IPS DF 4.7 (cell line): ENCODE results near the gene ARPC4.

Source experiments
- DNase-seq: peaks from one replicate; pipeline ENCODE4 v3.0.0-alpha.2; 2013; ENCODE audit warnings: low spot score; ENCODE audit errors: extremely low read depth

The ARPC4 gene

DNA sequence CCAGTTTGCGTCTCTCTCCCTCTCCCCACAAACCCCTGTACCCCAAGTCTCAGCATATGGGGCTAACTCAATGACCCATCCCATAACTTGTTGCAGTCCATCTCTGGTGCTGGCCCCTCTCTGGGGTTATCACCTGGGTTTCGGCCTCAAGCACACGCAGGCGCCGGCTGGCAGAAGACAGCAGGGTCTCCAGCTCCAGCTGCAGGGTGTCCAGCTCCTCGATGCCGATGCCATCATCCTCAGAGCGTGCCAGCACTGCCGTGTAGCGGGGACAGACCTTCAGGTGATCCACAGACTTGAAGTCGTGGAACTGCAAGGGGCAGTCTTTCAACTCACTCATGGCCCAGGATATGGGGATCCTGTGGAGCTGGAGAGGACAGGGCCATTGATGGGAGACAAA, 1.8 kb upstream of the ARPC4 start:
- DNase-seq: no peak

DNA sequence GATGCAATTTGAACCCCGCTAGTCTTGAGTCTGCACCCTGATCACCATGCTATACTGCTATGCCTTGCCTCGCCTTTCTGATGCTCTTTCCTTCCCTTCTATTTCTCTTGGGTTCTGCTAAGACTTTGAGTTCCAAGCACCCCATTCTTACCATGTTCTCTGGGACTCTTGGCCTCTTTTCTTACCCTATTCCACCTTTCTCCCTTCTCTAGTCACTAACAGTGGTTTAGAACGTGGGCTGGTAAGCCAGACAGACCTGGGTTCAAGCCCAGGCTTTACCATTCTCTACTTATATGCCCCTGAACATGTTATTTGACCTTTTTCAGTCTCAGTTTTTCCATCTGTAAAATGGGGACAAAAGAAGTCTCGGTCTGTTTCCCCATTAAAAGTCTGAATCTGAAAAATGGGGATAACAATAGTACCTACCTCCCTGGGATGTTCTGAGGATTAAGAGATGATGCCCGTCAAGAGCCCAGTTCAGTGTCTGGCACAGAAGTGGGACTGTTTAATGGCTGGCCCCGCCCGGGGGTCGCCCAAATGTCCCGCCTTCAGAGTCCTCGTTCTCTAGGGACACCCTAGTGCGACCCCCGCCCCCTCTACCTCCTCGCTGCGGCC, 985 bp upstream of the ARPC4 start:
- no peak for DNase-seq

DNA sequence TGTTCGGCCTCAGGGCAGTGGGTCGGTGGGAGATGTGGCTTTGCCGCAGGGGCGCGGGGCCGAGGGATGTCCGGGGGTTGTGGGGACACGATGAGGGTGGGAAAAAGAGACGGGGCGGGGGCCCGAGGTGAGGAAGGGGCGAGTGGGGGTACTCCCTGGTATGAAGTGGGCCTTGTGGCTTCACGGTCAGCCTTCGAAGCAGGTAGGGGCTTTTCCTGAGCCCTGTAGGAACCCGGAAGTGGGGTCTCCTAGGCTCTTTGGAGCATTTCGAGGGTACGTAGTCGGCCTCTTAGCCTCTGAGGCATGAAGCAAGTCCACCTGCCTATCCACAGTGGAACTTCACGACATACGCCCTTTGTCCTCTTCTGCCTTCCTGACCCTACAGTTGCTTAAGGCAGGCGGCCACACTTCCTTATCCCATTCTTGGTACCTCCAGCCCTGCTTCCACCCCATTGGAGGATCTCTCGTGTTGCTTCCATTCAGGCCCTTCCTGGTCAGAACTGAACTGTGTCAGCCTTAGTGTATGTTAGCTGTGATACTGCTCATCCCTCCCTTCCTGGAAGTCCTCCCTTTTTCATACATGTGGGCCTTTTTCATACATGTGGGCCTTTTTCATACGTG, 389 bp downstream of the ARPC4 start:
- no peak for DNase-seq

DNA sequence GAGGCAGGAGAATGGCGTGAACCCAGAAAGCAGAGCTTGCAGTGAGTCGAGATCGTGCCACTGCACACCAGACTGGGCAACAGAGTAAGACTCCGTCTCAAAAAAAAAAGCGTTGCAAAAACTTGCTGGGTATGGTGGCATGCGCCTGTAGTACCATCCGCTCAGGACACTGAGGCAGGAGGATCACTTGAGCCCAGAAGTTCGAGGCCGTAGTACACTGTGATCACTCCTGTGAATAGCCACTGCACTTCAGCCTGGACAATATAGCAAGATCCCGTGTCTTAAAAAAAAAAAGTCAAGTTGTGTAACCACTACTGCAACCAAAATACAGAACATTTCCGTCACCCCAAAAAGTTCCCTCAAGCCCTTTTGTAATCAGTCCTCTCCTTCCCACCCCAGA, 1.5 kb downstream of the ARPC4 start:
- DNase-seq: no peak

DNA sequence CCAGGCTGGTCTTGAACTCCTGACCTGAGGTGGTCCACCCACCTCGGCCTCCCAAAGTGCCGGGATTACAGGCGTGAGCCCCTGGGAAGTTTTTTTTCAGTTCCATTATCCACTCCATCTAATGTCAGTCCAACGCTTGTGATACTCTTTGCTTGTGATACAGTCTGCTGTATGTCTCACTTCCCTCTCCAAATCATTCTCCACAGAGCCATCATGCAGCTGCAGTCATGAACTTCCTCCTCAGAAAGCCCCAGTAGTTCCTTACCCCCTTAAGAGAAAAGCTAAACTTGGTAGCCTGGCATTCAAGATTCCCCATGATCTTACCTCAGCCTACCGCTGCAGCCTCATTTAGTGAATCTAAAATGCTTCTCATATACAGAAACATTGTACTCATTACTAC, 2.3 kb downstream of the ARPC4 start:
- no peak for DNase-seq

DNA sequence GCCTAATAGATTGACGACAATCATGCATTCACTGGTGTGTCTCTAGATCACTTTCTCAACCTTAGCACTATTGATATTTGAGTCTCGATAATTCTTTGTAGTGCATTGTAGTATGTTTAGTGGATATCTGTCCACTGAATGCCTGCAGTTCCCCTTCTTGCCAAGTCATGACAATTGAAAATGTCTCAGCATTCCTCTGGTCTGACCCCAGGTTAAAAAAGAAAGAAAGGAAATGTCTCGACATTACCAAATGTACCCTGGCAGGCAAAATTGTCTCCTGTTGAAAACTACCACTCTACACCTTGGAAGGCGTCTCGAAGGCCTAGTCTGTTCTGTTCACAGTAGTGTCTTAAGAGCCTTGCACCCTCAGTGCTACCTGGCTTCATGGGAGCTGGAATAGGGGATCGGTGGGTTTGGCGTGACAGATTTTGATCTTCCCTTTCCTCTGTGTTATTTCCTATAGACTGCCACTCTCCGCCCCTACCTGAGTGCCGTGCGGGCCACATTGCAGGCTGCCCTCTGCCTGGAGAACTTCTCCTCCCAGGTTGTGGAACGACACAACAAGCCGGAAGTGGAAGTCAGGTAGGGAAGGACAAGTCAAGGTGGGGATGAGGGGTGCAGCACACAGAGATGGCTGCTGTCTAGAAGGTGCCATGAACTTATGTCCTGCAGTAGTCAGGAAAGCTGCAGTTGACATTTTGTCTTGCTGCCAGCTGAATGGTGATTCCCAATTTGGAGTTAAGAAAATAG, 4.5 kb downstream of the ARPC4 start:
- no peak for DNase-seq

DNA sequence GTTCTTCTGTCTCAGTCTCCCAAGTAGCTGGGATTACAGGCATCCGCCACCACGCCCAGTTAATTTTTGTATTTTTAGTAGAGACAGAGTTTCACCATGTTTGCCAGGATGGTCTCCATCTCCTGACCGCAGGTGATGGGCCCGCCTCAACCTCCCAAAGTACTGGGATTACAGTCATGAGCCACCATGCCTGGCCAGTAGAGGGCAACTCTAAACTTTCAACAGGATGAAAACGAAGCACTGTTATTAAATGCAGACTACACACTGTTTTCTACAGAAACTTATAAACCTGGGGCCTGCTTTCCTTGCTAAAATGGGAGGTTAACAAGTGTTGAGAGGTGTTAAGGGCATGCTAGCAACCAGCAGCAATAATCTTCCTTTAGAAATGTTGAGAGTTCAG, 7.6 kb downstream of the ARPC4 start:
- no peak for DNase-seq

DNA sequence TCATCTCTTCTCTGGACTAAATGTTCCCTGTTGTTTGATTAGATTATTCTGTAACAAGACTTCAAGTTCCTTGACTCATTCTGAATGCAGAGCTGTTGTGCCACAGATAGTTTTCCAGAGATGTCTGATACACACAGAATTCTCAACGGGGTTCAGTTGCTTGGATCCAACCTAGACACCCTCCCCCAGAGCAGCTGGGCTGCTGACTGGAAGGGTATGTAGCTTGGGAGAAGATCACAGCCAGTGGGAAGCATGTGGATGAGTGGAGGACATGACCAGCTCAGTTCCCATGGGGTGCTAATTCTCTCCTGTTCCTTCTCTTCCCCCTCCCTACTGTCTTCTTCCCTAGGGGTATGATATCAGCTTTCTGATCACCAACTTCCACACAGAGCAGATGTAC, 10.6 kb downstream of the ARPC4 start:
- DNase-seq: no peak

DNA sequence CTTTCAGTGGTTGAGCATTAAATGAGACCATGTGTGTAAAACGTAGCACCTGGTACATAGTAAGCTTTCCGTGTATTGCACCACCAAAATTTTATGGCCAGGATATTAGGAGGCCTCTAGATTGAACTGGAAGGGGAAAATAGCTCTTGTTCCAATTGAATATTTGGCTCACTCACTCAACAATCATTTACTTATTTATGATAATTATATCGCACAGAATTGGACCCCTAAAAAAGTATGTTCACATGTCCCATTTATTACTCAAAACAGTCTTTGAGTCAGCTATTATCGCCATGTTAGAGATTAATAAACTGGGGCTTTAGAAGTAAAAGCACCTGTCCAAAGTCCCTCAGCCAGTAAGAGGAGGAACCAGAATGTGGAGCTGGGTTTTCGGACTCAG, 12.1 kb downstream of the ARPC4 start:
- DNase-seq: no peak

DNA sequence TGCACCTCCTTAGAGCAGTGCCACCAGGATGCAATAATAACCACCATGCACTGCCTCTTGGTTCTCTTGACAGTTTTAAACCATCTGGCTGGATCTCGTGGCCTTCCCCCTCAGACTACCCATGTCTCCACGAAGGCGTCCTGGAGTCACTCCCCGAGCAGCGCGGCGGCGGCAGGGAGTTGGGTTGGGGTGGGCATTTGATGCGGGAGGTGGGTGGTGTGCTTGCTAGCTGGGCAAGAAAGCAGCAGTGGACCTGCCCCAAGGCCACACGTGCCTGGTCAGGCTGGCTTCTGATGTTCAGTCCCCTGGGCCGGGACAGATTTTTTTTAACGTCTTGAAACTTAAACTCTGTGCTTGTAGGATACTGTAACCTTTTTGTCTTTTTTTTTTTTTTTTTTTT, 13.3 kb downstream of the ARPC4 start:
- DNase-seq: no peak

DNA sequence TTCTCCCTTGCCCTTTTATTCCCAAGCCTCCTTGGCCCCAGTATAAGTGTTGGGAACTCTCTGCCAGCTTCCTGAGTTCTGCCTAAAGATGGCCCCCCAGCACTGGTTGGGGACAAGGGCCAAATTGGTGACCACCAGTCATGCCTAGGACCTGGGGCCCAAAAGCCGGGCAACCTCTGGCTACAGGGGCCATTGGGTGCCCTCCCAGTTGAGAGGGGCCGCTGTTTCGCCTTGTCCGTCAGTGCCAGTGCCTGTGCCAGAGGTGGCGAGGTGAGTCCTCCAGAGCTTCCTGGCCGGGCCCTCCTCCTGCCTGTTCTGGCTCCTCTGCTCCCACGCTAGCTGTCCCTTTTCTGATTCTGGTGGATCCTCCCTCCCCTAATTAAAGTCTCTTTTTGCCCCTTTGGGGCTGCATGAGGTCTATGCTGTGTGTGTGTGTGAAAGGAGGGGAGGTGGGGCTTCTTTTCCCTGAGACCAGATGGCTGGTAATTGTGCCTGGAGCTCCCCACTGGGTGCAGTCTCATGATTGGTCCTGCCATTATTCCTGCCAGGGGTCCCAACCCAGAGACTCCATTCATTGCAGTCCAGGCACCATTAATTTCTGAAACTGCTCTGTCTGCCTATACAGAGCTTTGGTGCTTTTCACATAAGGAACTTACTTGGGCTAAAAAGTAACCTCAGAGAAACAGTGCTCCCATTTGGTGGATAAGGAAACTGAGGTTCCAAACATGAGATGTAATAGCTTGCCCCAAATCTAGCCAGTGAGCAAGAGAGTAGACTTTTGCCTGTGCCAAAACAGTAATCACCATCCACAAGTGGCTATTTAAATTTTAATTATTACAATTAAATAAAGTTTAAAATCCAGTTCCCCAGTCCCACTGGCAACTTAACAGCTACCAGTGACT, 14.1 kb downstream of the ARPC4 start:
- no peak for DNase-seq

DNA sequence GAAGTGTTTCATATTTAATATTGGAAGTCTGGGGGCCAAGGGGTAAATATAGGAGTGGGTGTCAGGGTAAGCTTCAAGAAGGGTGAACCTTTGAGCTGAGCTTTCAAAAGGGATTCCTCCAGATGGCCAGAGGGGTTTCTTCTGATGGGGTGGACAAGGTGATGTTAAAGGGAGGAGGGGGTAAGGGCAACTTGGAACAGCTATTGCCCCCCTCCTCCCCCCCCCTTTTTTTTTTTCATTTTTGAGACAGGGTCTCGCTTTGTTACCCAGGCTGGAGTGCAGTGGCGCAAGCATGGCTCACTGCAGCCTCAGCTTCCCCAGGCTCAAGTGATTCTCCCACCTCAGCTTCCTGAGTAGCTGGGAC, 15.1 kb downstream of the ARPC4 start:
- no peak for DNase-seq

DNA sequence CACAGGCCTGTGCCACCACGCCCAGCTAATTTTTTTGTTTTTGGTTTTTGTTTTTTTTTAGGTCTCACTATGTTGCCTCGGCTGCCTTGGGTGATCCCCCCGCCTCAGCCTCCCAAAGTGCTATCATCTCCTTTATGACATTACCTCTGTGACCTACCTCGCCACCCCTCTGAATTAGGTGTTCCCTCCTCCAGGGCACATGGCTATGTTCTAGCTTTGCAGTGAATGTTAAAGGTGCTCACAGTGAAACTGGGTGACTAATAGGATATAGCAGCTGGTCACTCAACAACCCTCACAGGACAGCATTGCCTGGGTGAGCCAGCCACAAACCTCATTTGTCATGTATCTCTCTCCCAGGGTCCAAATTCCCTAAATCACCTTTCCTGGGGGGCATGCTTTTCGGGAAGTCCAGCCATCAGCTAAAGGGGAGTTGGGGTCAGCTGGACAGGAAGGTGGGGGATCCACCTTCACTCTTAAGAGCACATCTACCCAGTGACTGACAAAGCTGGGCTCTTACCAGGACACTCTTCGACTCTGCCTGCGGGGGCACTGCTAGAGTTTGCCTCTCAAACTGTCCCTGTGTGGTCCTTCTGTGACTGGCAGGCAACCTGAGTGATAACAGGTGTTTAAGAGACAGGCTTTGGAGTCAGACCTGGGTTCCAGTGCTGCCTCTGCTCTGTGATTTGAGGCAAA, 15.6 kb downstream of the ARPC4 start:
- DNase-seq: no peak

DNA sequence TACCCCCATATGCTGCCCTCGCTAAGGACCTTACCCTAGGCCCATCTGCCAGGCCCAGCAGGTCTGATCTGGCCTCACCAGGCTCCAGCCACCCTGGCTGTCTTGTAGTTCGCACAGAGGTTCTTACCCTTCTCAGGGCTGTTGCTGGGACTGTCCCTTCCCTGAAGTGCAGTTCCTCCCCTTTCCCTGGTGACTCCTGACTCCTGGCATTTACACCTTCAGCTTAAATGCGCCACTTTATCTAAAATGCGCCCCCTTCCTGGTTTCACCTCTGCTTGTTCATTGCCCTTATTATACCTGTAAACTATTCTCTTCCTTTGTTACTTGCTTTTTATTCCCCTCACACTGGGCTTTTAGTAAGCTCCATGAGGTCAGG, 16.3 kb downstream of the ARPC4 start:
- no peak for DNase-seq

DNA sequence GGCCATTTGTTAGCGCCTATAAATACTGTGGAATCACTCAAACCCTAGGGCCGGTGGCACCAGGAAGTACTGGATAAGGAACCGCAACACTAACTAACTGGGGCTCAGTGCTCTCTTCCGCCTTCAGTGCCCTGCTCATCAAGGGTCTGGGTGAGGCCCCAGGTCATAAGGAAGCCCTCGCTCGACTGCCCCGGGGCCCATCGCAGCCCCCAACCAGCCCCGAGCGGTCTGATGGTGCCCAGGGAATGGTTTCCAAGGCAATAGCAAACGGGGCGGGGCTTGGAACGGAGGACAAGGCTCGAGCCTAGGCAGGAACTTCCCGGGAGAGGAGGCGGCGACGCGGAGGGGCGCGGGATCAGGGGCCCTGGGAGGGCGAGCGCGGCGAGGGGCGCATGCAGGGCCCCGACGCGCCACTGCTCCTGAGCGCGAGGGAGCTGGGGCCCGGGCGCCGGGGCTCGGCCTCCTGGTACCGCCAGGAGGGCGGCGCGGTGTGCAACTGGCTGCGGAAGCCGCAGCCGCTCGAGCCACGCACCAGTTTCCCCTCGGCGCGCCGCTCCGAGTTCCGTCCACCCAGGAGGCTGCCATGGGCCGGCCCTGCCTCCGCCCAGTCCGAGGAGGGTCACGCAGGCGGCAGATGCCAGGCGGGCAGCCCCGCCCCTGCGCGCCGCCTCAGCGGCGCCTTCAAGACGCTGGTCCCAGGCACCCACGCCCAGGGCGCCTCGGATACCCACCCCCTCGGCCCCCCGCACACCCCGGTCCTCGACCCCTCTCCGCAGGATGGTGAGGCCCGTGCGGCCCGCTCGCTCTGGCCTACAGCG, 16.9 kb downstream of the ARPC4 start, which contains the start of gene TTLL3:
TSS of gene TTLL3 (plus strand) at position 648 of the 818 bp plus-strand sequence. CDS start 400 bp downstream, outside the sequence.
- DNase-seq: no peak

DNA sequence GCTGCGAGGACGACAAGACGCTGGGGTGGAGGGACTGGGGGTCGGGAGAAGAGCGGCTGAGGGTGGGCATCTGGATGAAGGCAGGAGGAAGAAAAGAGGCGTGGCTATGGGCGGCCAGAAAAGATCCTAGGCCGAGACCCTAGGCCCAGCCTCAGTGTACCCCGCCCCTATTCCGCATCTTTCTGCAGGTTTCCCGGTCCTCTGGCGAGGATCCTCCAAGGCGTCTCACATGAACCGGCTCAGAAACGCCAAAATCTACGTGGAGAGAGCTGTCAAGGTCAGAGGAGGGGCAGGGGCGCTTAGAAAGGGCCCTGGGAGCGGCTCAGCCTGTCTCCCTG, 17.5 kb downstream of the ARPC4 start:
- no peak for DNase-seq

DNA sequence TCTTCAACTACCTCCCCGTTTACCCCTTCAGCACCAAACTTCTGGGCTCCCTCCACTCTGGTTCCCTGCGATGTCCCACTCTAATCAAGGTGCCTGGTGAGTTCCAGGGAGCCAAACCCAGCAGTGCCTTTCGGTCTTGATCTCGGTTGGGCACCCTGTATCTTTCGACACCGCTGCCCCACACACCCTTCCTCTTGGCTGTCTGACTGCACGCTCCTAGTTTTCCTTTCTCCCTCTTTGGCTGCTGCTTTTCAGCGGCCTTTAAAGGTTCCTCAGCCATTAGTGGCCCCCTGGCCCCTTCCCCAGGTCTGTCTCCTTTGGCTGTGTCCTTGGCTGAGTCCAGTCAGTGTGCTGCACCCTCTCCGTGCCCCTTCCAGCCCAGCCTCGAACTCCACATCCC, 18.0 kb downstream of the ARPC4 start:
- DNase-seq: no peak

DNA sequence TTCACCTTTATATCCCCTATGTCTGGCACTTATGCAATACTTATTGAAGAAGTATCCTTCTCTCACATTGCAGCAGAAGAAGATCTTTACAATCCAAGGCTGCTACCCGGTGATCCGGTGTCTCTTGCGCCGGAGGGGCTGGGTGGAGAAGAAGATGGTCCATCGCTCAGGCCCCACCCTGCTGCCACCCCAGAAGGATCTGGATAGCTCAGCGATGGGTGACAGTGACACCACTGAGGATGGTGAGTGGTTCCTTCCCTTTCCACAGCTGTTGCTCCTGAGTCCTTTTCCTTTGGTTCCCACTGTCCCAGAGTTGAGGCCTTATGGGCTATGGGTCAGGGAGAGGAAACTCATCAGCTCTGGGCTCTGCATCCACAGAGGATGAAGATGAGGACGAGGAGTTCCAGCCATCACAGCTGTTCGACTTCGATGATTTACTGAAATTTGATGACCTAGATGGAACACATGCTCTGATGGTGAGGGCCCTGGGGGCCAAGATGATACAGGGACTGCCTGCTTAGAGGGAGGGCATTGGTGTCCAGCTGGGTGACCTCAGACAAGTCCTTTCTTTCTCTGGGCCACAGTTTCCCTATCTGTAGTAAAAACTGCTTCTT, 20.1 kb downstream of the ARPC4 start:
- DNase-seq: no peak

DNA sequence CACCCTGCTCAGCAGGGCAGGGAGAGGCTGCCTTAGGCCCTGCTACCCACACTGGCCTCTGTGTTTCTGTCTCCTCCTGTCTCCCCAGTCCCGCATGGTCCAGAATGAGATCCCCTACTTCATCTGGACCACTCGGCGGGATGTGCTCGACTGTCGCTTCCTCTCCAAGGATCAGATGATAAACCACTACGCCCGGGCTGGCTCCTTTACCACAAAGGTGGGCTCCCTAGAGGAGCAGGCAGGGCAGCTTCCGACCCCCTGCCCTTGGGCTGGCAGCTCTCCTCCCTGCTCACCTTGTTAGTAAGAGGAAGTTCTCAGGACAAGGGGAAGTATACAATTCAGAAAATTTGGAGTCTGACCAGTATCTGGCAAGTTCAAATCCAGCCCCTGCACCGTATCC, 23.1 kb downstream of the ARPC4 start:
- no peak for DNase-seq

DNA sequence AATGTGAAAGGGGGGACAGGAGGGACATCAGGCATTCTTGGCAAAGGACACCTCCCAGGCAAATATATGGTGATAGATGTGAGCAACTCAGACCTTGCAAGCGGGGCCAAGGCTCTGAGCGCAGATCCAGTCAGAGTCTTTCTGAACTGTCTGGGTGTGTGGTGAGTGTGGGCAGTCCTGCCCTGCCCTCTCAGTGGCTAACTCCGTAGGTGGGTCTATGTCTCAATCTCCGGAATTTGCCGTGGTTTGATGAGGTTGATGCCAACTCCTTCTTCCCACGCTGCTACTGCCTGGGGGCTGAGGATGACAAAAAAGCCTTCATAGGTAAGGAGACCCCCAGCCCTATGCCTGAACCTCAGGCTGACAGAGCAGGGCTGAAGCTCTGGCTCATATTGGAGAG, 24.6 kb downstream of the ARPC4 start:
- DNase-seq: no peak
